ENCODE results near the gene TMEM248.
"Not testable (repeated sequence)": the region's sequence is repeated elsewhere in the genome, so short reads cannot be mapped to it uniquely, and the experiment has no call there.

TMEM248 gene

DNA sequence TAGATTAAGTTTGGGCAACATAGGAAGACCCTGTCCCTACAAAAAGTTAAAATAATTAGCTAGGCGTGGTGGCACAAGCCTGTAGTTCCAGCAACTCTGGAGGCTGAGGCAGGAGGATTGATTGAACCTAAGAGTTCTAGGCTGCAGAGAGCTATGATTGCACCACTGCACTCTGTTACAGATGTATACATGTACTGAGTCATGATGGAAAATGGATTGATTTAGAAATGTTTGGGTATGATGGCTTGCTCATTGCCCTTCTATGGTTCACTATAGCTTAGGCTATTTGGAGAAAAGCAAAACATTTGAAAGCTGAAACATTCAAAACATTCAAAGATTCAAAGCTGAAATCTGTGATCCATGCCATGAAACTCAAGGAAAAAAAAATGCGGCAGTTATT lies 58.0 kb downstream of the TMEM248 start:
- H3K27ac Mint-ChIP-seq = not testable (repeated sequence)

DNA sequence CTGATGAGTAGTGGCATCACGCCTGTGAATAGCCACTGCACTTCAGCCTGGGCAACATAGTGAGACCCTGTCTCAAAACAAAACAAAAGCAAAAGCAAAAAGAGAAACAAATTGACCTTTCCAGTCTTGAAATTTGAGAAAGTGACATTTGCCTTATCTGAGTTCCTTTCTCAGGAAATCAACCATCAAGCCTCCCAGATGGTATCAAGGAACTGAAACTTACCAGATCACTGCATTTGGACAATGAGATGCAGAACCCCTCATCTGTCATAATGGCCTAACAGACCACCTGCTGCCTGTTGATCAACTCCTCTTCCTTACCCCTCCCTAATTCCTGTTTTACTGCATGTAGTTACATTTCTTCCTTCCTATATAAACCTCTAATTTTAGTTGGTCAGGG lies 59.3 kb downstream of the TMEM248 start:
- not testable (repeated sequence) for H3K4me3 Mint-ChIP-seq; H3K27me3 Mint-ChIP-seq (ENCODE audit: low read depth); H3K4me1 Mint-ChIP-seq (ENCODE audit: low read depth); H3K36me3 Mint-ChIP-seq (ENCODE audit: low read depth); H3K27ac Mint-ChIP-seq
- H3K9me3 Mint-ChIP-seq = peaks cover 13% of the 10 kb centered on the region

More for the DNA sequence above, 58.0 kb downstream of the TMEM248 start:
- H3K27me3 Mint-ChIP-seq (ENCODE audit: low read depth); H3K4me3 Mint-ChIP-seq; H3K4me1 Mint-ChIP-seq (ENCODE audit: low read depth); H3K36me3 Mint-ChIP-seq (ENCODE audit: low read depth): not testable (repeated sequence)
- H3K9me3 Mint-ChIP-seq = peaks cover 13% of the 10 kb centered on the region

DNA sequence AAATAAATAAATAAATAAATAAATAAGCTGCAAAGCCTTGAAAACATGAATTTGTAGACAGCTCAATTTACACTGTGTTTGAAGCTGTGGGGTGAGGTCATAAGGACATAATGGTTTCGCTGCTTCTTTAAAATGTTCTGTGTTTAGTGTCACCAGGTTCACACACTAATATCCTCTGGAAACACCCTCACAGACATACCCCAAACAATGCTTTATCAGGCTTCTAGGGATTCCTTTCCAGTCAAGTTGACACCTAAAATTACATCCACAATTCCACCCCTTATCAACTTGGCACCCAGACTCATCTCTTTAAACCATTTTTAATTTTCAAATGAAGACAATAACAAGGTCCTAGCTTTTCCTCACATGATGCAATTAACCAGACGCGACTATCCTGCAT lies 68.5 kb downstream of the TMEM248 start:
- H3K36me3 Mint-ChIP-seq (ENCODE audit: low read depth) = peaks cover 25% of the 10 kb centered on the region
- H3K4me3 Mint-ChIP-seq = not testable (repeated sequence)

DNA sequence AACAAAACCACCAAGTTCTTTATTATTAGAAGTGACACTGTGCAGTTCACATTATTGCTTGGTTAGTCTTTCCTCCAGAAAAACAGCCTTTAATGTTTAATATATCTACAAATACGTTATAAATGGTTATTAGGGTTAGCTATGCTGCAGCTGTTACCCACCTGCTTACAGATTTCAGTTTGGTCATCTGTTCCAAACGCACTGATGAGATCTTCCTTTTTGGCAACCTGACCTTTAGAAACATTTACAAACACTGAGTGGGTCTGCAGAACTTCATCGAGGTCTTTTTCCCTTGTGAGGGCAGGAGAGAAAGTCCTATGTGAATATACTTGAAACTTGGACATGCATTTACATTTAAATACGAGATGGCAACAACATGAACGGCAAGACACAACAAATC lies 73.0 kb downstream of the TMEM248 start:
- Mint-ChIP-seq H3K4me3 (peak overlapping the region; percentile 100), H3K27ac (peak overlapping the region; percentile 100), H3K4me1 (ENCODE audit: low read depth) (peaks cover 22% of the 10 kb centered on the region), H3K36me3 (ENCODE audit: low read depth) (peaks cover 18% of the 10 kb centered on the region)
- H3K9me3 Mint-ChIP-seq; H3K27me3 Mint-ChIP-seq (ENCODE audit: low read depth): not testable (repeated sequence)

More for the DNA sequence above, 68.5 kb downstream of the TMEM248 start:
- H3K4me1 Mint-ChIP-seq (ENCODE audit: low read depth) = peaks cover 16% of the 10 kb centered on the region
- not testable (repeated sequence) for H3K27ac Mint-ChIP-seq; H3K9me3 Mint-ChIP-seq; H3K27me3 Mint-ChIP-seq (ENCODE audit: low read depth)

DNA sequence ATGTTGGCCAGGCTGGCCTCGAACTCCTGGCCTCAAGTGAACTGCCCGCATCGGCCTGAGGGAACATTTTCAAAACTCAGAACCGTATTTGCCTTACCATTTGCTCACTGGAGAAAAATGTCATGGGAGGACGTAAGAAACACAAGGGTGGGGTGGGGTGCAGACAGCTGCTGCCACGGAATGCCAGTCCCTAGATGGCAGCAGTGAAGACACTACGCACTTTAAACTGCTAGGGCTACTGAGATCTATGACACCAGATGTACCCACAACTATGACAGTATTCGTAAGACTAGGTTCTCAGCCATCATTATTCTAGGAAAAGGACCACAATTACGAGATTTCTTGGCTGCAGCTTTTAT lies 73.6 kb downstream of the TMEM248 start:
- Mint-ChIP-seq H3K27ac (peak overlapping the region; percentile 100), H3K4me3 (peak overlapping the region; percentile 100), H3K4me1 (ENCODE audit: low read depth) (peaks cover 22% of the 10 kb centered on the region), H3K36me3 (ENCODE audit: low read depth) (peaks cover 18% of the 10 kb centered on the region)
- not testable (repeated sequence) for H3K9me3 Mint-ChIP-seq; H3K27me3 Mint-ChIP-seq (ENCODE audit: low read depth)

DNA sequence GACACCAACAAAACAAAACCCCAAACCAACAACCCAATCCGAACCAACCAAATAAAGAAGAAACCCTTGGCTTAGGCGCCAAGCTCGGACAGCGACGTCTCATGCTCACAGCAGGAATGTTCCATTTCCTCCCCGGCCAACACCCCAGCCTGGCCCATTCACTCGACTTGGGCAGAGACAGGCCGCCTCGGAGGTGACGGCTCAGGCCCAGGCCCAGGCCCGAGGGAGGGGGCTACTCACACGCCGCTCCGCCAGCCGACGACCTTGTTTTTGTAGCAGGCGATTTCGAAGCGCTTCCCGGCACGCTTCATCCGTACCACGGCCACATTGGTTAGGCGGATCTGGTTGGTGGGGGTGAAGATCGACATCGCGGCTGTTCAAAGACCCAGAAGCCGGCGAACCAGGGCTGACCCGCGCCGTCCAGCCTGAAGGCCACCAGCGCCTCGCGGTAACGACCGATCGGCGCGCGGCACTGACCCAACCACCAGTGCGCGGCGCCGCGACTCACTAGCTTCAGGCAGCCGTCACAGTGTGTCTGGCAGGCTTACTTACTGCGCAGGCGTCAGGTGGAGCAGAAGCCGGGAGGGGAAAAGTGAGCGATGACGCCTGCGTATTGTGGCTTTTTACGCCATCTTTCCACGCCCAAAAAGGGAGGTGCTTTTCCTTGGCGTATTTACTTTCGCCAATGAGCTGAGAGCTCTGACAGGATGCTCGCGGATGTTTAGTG lies 74.2 kb downstream of the TMEM248 start, which contains the start of gene SBDS:
Gene SBDS (minus strand): TSS at position 537 of the 727 bp plus-strand sequence. CDS start 169 bp downstream, at position 368.
- Mint-ChIP-seq H3K4me3 (peak within 1 kb of the TSS; percentile 100), H3K4me1 (ENCODE audit: low read depth) (peaks cover 22% of the 10 kb centered on the region), H3K27ac (peak within 1 kb of the TSS; percentile 100), H3K36me3 (ENCODE audit: low read depth) (peaks cover 18% of the 10 kb centered on the region)
- not testable (repeated sequence) for H3K9me3 Mint-ChIP-seq; H3K27me3 Mint-ChIP-seq (ENCODE audit: low read depth)

DNA sequence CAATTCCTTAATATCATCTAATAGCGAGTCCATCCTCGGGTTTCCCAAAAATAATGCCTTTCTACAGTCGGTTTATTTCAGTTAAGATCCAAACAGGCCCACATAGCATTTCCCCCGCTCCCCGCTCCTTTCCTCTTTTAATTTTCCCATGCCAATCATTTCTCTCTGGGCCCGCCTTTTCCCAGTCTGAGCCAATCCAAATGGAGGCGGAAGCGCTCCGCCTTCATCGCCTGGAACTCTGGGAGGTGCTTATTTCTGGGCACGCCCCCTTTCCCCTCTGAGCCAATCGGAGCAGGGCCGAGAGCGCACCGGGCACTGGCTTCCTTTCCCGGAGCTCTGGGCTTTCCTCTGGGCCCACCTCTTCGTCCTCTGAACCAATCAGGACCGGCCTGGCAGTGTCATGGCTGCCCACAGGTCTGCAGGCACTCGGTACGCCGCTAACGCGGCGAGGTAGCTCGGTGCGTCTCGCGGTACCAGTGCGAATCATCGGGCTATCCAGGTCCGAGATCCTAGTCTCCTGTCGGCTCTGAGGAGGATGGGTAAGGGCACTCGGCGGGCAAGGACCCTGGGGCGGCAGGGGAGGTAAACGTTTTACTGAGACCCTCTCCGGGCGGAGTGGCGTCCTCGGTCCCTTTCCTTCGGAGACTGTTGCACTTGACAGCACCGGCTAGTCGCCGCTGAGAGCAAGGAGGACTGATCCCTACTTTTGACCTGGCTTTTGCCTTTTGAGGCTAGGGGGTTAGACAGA lies 75.6 kb downstream of the TMEM248 start, which contains the start of gene TYW1:
Gene TYW1 (plus strand): TSS at position 390 of the 748 bp plus-strand sequence. CDS start 146 bp downstream, at position 536.
- not testable (repeated sequence) for H3K9me3 Mint-ChIP-seq; H3K27me3 Mint-ChIP-seq (ENCODE audit: low read depth)
- Mint-ChIP-seq H3K4me1 (ENCODE audit: low read depth) (peaks cover 23% of the 10 kb centered on the region), H3K4me3 (peak within 1 kb of the TSS; percentile 100), H3K27ac (peak within 1 kb of the TSS; percentile 100), H3K36me3 (ENCODE audit: low read depth) (peaks cover 18% of the 10 kb centered on the region)

DNA sequence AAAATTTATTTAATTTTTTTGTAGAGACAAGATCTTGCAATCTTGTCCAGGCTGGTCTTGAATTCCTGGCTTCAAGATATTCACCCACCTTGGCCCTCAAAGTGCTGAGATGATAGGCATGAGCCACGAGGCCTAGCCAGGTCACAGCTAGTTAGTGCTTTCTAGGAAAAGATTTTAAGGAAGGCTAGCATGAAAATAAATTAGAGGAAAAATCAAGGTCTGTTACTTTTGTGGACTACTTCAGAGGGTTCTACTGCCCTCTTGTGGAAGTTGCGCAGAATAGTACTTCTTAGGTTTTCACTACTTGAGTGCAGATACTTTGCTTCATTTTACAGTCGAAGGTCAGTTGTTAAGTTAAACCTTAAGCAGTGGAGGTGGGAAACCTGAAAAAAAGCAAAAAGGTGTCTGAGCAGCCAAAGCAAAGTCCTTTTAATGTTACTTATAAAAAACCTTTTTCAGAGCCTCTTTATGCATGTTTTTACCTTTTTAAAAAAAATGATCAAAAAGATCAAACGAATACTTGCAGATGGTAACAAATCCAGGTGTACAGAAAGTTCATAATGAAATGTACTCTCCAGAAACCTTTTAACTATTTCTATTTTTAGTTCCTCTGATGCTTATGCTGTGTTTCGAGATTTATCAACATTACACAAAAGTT lies 79.7 kb downstream of the TMEM248 start:
- not testable (repeated sequence) for H3K4me1 Mint-ChIP-seq (ENCODE audit: low read depth); H3K27ac Mint-ChIP-seq; H3K9me3 Mint-ChIP-seq; H3K4me3 Mint-ChIP-seq; H3K27me3 Mint-ChIP-seq (ENCODE audit: low read depth); H3K36me3 Mint-ChIP-seq (ENCODE audit: low read depth)

DNA sequence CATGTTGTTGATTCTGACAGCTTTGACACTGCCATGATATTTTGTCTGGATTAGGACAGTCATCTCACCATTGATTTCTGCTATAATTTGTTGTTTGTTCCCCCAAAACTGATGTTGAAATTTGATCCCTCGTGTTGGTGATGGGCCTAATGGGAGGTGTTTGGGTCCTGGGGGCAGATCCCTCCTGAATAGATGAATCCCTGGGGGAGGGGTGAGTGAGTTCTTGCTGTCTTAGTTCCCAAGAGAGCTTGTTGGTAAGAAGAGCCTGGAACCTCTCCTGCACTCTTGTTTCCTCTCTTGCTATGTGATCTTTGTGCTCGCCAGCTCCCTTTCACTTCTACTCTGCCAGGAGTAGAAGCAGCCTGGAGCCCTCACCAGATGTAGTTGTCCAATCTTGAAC lies 83.1 kb downstream of the TMEM248 start:
- not testable (repeated sequence) for H3K9me3 Mint-ChIP-seq; H3K27me3 Mint-ChIP-seq (ENCODE audit: low read depth); H3K4me3 Mint-ChIP-seq; H3K27ac Mint-ChIP-seq; H3K4me1 Mint-ChIP-seq (ENCODE audit: low read depth)
- H3K36me3 Mint-ChIP-seq (ENCODE audit: low read depth) = peaks cover 21% of the 10 kb centered on the region

DNA sequence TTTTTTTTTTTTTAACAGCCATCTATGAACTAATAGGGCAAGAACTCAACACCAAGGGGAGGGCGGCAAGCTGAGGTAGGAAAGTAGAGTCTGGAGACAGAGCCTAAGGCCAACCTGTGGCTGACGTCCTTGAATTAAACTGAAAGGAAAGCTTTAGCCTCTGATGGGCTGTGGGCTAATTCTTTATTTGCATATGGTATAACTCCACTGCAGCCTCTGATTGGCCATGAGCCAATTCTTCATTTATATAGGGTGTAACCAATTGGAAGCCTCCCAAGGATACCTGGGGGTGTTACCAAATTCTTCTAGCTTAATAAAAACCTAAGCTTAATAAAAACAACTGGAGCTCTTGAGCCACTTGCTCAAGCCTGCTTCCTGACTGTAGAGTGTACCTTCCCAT lies 85.9 kb downstream of the TMEM248 start:
- Mint-ChIP-seq H3K27me3 (ENCODE audit: low read depth) (no peaks in the 10 kb centered on the region), H3K27ac (no peak overlapping the region), H3K36me3 (ENCODE audit: low read depth) (peaks cover 24% of the 10 kb centered on the region), H3K4me3 (no peak overlapping the region), H3K9me3 (no peaks in the 10 kb centered on the region), H3K4me1 (ENCODE audit: low read depth) (peaks cover 5% of the 10 kb centered on the region)

Data from T-helper 1 cell treated with Interleukin-12 subunit alpha and Interleukin-12 subunit beta and Interleukin-4 antibody, amounts not matched to agents 30 μg/mL and 1 μg/mL, for 36 hours (primary cell).